Astrocyte (in vitro differentiated cells and primary cell): Measurements from ENCODE around the gene SPO11. TPM values are rescaled to one million over a fixed set of nuclear protein-coding genes. Genes with fewer than 3 reads are reported as not detected.

Experiments
- DNase-seq: peaks from one replicate; pipeline ENCODE4 v3.0.0-alpha.2; 2010; ENCODE audit warnings: low read depth
- FAIRE-seq: peaks from 2 replicates; lab custom pipeline; 2011; peaks lifted over from hg19 to GRCh38; lab: Jason Lieb, UNC
- H2AFZ ChIP-seq: 2 replicates; pipeline ENCODE4 v1.6.0; 2012; ENCODE audit warnings: low read depth, low read length, inconsistent platforms
- H3K27ac ChIP-seq: 2 replicates; pipeline ENCODE4 v1.5.1; 2011; ENCODE audit warnings: low read depth, low read length, inconsistent platforms
- H3K27me3 ChIP-seq: 2 replicates; pipeline ENCODE4 v1.6.0; 2011; ENCODE audit warnings: low read length, inconsistent platforms; ENCODE audit not compliant: insufficient read depth
- H3K36me3 ChIP-seq: 2 replicates; pipeline ENCODE4 v1.5.1; 2011; ENCODE audit warnings: low read length, inconsistent platforms; ENCODE audit not compliant: insufficient read depth
- H3K4me1 ChIP-seq: 2 replicates; pipeline ENCODE4 v1.5.1; 2011; ENCODE audit warnings: low read length, inconsistent platforms; ENCODE audit not compliant: insufficient read depth
- H3K4me2 ChIP-seq: 2 replicates; pipeline ENCODE4 v1.6.0; 2012; ENCODE audit warnings: low read length, inconsistent platforms
- H3K4me3 ChIP-seq: 2 replicates; pipeline ENCODE4 v1.5.1; 2011; ENCODE audit warnings: low read depth, mild to moderate bottlenecking, low read length, inconsistent platforms; ENCODE audit not compliant: insufficient read depth
- H3K79me2 ChIP-seq: 2 replicates; pipeline ENCODE4 v1.6.0; 2012; ENCODE audit warnings: mild to moderate bottlenecking, low read length, inconsistent platforms; ENCODE audit not compliant: insufficient read depth
- H3K9ac ChIP-seq: 2 replicates; pipeline ENCODE4 v1.6.0; 2012; ENCODE audit warnings: mild to moderate bottlenecking, low read length, inconsistent platforms
- H3K9me3 ChIP-seq: 2 replicates; pipeline ENCODE4 v1.5.1; 2012; ENCODE audit warnings: low read depth, mild to moderate bottlenecking, low read length, inconsistent platforms; ENCODE audit not compliant: insufficient read depth
- H4K20me1 ChIP-seq: 2 replicates; pipeline ENCODE4 v1.6.0; 2012; ENCODE audit warnings: low read length, inconsistent platforms; ENCODE audit not compliant: insufficient read depth
- H3K27ac Mint-ChIP-seq: one replicate; pipeline ENCODE4 v1.8.0; 2021; ENCODE audit warnings: mild to moderate bottlenecking, mixed read lengths; ENCODE audit not compliant: unreplicated experiment
- H3K27me3 Mint-ChIP-seq: one replicate; pipeline ENCODE4 v1.8.0; 2021; ENCODE audit warnings: low read depth, mixed read lengths; ENCODE audit not compliant: unreplicated experiment
- H3K36me3 Mint-ChIP-seq: one replicate; pipeline ENCODE4 v1.8.0; 2021; ENCODE audit warnings: low read depth, mixed read lengths; ENCODE audit not compliant: unreplicated experiment
- H3K4me1 Mint-ChIP-seq: one replicate; pipeline ENCODE4 v1.8.0; 2021; ENCODE audit warnings: low read depth, mixed read lengths; ENCODE audit not compliant: unreplicated experiment
- H3K4me3 Mint-ChIP-seq: one replicate; pipeline ENCODE4 v1.8.0; 2021; ENCODE audit warnings: mild to moderate bottlenecking, moderate library complexity, mixed read lengths; ENCODE audit not compliant: unreplicated experiment
- H3K9me3 Mint-ChIP-seq: one replicate; pipeline ENCODE4 v1.8.0; 2021; ENCODE audit warnings: mild to moderate bottlenecking, mixed read lengths; ENCODE audit not compliant: unreplicated experiment
- EZH2 ChIP-seq: IDR thresholded peaks from 2 replicates; pipeline ENCODE4 v1.6.1; 2012; ENCODE audit warnings: mild to moderate bottlenecking, low read length, inconsistent platforms; ENCODE audit not compliant: insufficient read depth
- total RNA-seq: library from RNA; stranded (reverse); gene quantifications from 2 replicates; pipeline ENCODE4 v1.2.1, GENCODE V29; 2021
- TF ChIP-seq, protein P1 (sequence below): IDR thresholded peaks from 2 replicates; pipeline ENCODE4 v1.5.1; 2011; ENCODE audit warnings: low read depth, mild to moderate bottlenecking, inconsistent platforms, low read length, moderate library complexity; ENCODE audit not compliant: insufficient read depth

The SPO11 gene
- total RNA-seq, 1 donor from 2014 or later = not detected

DNA sequence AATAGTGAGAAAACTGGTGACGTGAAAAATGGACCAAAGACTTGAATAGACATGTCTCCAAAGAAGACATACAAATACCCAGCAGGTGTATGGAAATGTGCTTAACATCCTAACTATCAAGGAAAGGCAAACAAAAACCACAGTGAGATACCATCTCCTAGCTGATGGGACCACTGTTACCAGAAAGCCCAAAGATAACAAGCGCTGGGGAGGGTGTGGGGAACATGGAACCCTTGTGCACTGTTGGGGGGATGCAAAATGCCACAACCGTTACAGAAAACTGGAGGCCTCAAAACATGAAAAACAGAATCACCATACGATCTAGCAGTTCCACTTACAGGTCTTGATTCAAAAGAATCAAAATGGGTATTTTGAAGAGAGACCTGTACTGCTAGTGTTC, 41.8 kb downstream of the SPO11 start:
- no peaks in the 10 kb centered on the region for H3K9me3 ChIP-seq
- no peaks in the 10 kb centered on the region for H3K4me1 Mint-ChIP-seq
- no peak overlapping the region for H3K4me2 ChIP-seq
- H2AFZ ChIP-seq = no peak overlapping the region
- H3K4me3 ChIP-seq = no peak overlapping the region
- DNase-seq = no peak
- H3K9ac ChIP-seq = no peak overlapping the region
- peaks cover 55% of the 10 kb centered on the region for H3K36me3 ChIP-seq
- TF ChIP-seq, protein P1, sequence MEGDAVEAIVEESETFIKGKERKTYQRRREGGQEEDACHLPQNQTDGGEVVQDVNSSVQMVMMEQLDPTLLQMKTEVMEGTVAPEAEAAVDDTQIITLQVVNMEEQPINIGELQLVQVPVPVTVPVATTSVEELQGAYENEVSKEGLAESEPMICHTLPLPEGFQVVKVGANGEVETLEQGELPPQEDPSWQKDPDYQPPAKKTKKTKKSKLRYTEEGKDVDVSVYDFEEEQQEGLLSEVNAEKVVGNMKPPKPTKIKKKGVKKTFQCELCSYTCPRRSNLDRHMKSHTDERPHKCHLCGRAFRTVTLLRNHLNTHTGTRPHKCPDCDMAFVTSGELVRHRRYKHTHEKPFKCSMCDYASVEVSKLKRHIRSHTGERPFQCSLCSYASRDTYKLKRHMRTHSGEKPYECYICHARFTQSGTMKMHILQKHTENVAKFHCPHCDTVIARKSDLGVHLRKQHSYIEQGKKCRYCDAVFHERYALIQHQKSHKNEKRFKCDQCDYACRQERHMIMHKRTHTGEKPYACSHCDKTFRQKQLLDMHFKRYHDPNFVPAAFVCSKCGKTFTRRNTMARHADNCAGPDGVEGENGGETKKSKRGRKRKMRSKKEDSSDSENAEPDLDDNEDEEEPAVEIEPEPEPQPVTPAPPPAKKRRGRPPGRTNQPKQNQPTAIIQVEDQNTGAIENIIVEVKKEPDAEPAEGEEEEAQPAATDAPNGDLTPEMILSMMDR = no peak
- TF ChIP-seq EZH2 = no peak
- H3K36me3 Mint-ChIP-seq = peaks cover 45% of the 10 kb centered on the region
- no peak overlapping the region for H3K27ac Mint-ChIP-seq
- no peaks in the 10 kb centered on the region for H3K79me2 ChIP-seq
- H4K20me1 ChIP-seq = peaks cover 10% of the 10 kb centered on the region
- H3K4me1 ChIP-seq = no peaks in the 10 kb centered on the region
- H3K27ac ChIP-seq = no peak overlapping the region
- no peak for FAIRE-seq
- no peaks in the 10 kb centered on the region for H3K27me3 Mint-ChIP-seq
- H3K4me3 Mint-ChIP-seq = no peak overlapping the region
- H3K9me3 Mint-ChIP-seq = no peaks in the 10 kb centered on the region
- no peaks in the 10 kb centered on the region for H3K27me3 ChIP-seq

DNA sequence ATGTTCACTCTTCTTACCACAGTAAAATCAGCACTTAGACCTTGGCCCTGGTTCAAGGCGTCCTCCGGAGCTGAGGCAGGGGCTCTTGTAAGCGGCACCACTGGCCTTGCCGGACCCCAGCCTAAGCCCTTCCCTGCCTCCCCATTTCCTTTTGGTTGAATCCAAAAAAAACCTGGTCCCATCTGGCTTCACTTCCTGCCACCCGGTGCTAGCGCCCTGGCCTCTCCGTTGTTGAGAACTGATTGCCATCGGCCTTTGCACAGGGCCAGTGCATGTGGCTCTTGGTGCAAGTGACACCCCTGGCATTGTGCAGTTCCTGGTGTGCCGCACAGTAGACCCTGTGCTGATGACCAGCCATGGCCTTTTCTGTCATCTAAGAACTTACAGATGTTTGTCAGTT, 42.6 kb downstream of the SPO11 start:
- no peaks in the 10 kb centered on the region for H3K79me2 ChIP-seq
- H3K27ac Mint-ChIP-seq = no peak overlapping the region
- no peaks in the 10 kb centered on the region for H3K4me1 Mint-ChIP-seq
- H3K4me3 ChIP-seq = no peak overlapping the region
- DNase-seq (no peak), FAIRE-seq (no peak)
- peaks cover 43% of the 10 kb centered on the region for H3K36me3 Mint-ChIP-seq
- H4K20me1 ChIP-seq = peaks cover 17% of the 10 kb centered on the region
- no peaks in the 10 kb centered on the region for H3K9me3 Mint-ChIP-seq
- no peaks in the 10 kb centered on the region for H3K27me3 ChIP-seq
- TF ChIP-seq, protein P1 = no peak
- TF ChIP-seq EZH2 = no peak
- H3K27ac ChIP-seq = no peak overlapping the region
- H3K4me3 Mint-ChIP-seq = no peak overlapping the region
- no peak overlapping the region for H2AFZ ChIP-seq
- H3K9me3 ChIP-seq = no peaks in the 10 kb centered on the region
- H3K9ac ChIP-seq = no peak overlapping the region
- H3K27me3 Mint-ChIP-seq = no peaks in the 10 kb centered on the region
- H3K4me1 ChIP-seq = no peaks in the 10 kb centered on the region
- H3K4me2 ChIP-seq = no peak overlapping the region
- H3K36me3 ChIP-seq = peaks cover 52% of the 10 kb centered on the region

DNA sequence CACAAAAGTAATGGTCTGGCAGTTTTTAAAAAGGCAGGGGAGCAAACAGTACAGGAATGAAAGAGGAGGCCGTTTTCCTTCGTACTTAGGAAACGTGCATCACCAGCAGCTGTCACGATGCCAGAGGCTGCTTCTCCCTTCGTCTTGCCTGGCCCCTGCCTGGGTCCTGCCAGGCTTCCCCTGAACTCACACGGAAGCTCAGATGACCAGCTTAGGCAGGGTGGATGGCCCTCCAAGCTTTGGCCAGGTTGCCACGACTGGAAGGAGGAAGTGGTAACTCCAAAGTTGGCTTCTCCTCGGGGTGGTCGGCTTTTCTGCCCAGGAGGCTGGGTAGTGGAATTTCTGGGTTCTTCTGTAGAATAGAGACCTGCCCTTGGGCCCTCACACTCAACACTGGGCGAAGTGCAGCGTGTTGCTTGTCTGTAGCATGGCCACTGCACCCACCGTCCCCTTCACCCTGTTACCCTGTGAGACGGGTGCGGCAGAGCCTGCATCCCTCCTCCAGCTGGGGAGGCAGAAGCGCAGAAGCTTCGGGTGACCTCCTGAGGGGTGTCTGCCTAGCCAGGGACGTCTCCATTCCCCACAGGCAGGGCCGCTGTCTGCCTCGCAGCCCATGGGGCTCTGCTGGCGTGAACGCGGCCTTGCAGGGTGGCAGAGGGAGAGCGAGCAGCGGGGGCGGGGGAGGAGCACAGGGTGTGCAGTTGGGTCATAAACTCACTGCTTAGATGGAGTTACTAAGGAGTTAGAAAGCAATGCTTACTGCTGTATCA, 43.2 kb downstream of the SPO11 start:
- Mint-ChIP-seq H3K9me3 (no peaks in the 10 kb centered on the region), H3K27ac (no peak overlapping the region), H3K4me1 (no peaks in the 10 kb centered on the region), H3K27me3 (no peaks in the 10 kb centered on the region), H3K4me3 (no peak overlapping the region), H3K36me3 (peaks cover 49% of the 10 kb centered on the region)
- H3K4me3 ChIP-seq = no peak overlapping the region
- H3K9ac ChIP-seq = no peak overlapping the region
- no peak overlapping the region for H2AFZ ChIP-seq
- H3K4me1 ChIP-seq = no peaks in the 10 kb centered on the region
- FAIRE-seq (no peak), DNase-seq (no peak)
- peaks cover 23% of the 10 kb centered on the region for H4K20me1 ChIP-seq
- H3K4me2 ChIP-seq = no peak overlapping the region
- H3K9me3 ChIP-seq = no peaks in the 10 kb centered on the region
- H3K36me3 ChIP-seq = peaks cover 52% of the 10 kb centered on the region
- H3K79me2 ChIP-seq = no peaks in the 10 kb centered on the region
- H3K27ac ChIP-seq = no peak overlapping the region
- no peak for TF ChIP-seq EZH2
- TF ChIP-seq, protein P1 = no peak
- no peaks in the 10 kb centered on the region for H3K27me3 ChIP-seq
